HG02981 (cell line): ENCODE results near the gene SCYGR6.

Experiments
- ATAC-seq: cut with Tn5 transposase; IDR thresholded peaks from one replicate; pipeline ENCODE4 v1.9.1; 2021; ENCODE audit warnings: mild to moderate bottlenecking, moderate library complexity; ENCODE audit not compliant: unreplicated experiment

The SCYGR6 gene

GRCh38 chr2:227716501-227716900 is 8.1 kb downstream of the SCYGR6 start:
- ATAC-seq = no peak

DNA sequence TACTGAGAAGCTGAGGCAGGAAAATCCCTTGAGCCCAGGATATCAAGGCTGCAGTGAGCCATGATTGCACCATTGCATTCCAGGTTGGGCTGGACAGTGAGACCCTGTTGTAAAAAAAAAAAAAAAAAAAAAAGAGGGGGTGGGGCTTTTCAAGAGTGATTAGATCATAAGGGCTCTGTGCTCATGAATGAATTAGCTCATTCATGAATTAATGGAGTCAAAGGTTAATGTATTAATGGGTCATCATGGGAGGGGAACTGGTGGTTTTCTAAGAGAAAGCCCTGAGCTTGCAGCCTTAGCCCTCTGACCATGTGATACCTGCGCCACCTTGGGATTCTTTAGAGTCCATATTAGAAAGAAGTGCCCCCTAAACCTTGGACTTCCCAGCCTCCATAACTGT is 11.3 kb downstream of the SCYGR6 start:
- ATAC-seq = no peak

- no peak for ATAC-seq
Measured at GRCh38 chr2:227710986-227711385, 13.6 kb downstream of the SCYGR6 start.

DNA sequence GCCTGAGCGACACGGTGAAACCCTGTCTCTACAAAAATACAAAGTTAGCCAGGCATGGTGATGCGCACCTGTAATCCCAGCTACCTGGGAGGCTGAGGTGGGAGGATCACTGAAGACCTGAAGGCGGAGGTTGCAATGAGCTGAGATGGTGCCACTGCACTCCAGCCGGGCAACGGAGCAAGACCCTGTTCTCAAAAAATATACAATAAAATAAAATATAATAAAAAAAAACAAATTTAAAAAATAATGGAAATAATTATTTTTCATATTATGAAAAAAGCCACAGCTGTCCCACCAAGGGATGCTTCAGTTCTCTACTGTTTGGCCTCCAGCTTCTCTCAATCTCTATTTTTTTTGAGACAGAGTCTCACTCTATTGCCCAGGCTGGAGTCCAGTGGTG is 17.2 kb downstream of the SCYGR6 start:
- no peak for ATAC-seq

DNA sequence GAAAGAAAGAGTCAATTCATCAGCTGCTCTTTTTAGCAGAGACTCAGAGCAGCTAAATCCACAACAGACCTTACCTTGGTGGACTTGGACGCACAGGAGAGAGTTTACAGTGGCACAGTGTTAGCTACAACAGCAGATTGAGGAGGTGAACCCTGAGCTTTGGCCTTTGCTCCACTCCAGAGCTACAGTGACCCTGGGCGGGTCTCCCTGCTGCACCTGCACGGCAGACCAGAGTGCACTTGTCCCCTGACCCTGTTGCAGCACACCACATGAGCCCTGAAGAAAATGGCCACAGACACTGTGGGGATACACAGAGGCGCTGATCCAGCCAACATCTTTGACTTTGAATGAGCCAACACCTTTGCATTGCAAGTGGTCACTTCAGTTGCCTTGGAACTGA is 17.7 kb downstream of the SCYGR6 start:
- ATAC-seq = no peak

DNA sequence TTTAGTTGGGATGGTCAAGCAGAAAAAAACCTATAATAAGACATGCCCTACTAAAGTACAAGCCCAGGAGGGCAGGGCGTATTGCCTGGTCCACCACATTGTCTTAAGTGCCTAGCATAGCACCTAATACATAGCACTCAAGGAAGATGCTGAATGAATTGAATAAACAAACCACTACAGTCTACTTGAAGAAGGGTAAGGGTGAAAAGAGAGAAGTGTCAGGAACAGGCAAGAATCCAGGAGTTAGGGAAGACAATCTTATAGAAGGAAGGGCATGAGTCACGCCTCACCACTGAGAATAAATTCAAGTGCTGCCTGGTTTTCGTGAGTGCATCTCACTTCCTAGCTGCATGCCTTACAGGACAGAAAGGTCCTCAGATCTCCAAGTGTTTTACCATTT is 20.6 kb downstream of the SCYGR6 start:
- no peak for ATAC-seq

DNA sequence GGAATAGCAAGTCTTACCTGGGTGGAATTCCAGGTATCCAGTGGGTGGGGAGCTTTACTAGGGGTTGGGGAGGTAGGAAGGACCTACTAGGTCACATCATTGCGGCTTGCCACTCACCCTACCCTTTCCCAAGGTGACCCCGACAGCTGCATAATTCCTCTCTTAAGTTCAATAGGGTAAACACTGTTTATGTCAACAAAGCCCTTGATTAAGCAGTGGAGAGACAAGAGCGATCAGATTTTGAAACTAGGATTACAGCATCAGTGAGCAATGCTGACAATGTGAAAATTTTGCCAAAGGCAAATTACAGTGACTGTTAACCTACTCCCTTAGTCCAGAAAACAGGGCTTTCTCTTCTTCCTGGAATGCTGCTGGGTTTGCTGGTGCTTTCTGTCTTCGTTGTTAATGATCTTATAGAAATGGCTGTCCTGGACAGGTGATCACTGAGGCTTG is 21.3 kb downstream of the SCYGR6 start:
- ATAC-seq = no peak

DNA sequence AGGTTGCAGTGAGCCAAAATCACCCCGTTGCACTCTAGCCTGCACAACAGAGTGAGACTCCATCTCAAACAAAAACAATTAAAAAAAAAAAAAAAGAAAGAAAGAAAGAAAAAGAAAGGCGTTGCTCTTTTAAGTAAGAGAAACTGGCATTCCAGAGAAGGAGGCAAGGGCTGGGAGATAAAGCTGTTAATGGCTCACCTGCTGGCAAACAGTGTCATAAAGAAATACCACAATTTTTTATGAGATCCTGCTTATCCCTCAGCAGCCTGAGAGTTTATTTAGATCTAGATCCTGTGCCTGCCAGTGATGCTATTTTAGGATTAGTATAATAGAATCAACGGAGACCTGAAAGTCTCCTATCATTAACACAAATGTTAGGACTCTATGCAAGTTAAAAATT is 23.0 kb downstream of the SCYGR6 start:
- ATAC-seq = no peak

DNA sequence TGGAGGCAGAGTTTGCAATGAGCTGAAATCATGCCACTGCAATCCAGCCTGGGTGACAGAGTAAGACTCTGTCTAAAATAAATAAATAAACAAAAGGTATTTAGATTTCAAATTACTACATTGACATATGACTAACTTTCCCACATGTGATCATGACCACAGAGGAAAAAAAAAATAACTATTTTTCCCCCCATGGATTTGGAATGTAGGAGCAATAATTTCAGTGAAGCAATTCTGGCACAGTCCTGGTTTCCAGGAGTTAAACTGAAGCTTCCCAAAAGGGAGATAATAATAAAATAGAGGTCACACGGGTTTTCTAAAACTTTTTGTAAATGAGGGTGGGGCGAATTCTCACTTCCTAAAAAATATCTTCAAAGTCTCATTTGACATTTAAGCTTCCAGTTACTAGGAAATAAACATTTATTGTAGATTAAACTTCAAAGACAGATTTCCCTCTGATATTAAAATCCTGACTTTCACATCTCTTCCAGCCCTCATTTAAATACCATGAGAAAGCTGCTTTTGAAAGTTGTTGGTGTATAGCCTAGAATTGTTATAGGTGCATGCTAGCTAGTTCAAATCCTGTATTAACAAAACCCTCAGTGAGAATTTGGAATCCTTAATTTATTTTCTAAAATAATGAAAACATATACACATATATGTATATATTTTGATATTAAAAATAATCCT is 27.4 kb downstream of the SCYGR6 start:
- ATAC-seq = no peak

DNA sequence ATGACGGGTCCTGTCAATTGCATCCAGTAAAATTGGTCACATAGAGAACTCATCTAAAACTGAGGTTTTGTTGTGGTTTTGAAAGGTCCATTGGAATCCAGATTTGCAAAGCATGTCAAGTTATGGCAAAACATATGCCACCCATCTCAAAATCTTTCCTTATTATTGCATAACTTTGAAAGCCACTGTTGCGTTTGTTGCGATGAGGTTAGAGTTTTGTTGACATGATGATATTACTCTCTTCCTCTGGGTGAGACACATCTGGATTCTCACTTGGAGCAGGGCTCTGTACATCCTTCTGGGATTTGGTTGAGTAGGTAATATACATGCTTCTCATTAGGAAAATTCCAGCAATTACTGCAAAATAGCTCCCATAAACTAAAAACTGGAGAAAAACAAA is 37.4 kb downstream of the SCYGR6 start:
- ATAC-seq = no peak

- ATAC-seq = no peak
Measured at GRCh38 chr2:227684258-227684657, 40.3 kb downstream of the SCYGR6 start.

GRCh38 chr2:227677928-227678327 is 46.6 kb downstream of the SCYGR6 start:
- ATAC-seq = no peak

DNA sequence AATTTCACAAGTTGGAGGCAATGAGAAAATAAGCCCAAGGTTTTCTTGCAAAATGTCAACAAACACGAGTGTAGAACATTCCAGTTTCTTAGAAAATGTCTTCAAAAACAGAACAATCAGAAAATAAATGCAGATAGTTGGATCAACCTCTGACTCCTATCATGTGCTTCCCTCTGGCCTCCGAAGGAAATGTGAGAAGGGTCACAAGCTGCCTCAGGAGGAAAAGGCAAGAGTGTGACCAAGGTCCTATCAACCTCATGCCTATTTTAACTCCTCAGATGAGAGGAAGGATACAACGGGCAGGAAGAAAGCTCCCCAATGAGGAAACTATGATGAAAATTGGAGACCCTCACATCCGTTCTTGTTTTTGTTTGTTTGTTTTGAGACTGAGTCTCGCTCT is 50.1 kb downstream of the SCYGR6 start:
- no peak for ATAC-seq
